ENCODE results near the gene STAC3.

DNA sequence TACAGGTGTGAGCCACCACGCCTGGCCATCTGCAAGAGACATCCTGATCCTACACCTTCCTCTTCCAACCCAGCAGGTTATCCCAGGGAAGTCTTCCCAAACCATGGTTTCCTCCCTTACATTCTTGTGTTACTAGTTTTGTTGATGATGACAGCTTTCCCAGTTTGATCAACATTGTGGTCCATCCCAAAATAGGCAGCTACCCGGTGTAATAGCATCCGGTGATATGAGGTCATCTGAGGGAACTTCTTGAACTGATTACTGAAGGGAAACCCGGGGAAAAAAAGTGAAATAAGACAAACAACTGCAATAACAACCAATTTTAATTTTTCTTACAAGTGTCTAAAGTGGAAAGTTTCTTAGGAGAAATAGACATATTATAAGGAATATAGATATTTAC lies 45.3 kb upstream of the STAC3 start:
- TF ChIP-seq, protein P1, sequence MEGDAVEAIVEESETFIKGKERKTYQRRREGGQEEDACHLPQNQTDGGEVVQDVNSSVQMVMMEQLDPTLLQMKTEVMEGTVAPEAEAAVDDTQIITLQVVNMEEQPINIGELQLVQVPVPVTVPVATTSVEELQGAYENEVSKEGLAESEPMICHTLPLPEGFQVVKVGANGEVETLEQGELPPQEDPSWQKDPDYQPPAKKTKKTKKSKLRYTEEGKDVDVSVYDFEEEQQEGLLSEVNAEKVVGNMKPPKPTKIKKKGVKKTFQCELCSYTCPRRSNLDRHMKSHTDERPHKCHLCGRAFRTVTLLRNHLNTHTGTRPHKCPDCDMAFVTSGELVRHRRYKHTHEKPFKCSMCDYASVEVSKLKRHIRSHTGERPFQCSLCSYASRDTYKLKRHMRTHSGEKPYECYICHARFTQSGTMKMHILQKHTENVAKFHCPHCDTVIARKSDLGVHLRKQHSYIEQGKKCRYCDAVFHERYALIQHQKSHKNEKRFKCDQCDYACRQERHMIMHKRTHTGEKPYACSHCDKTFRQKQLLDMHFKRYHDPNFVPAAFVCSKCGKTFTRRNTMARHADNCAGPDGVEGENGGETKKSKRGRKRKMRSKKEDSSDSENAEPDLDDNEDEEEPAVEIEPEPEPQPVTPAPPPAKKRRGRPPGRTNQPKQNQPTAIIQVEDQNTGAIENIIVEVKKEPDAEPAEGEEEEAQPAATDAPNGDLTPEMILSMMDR (IDR thresholded peaks at IDR 0.05), result no peak
- TF ChIP-seq POLR2A (IDR thresholded peaks at IDR 0.05), result no peak
